Glomerular visceral epithelial cell (primary cell): Measurements from ENCODE around the gene NOTCH1.

ENCODE experiments used
- DNase-seq: peaks from one replicate; pipeline ENCODE4 v3.0.0-alpha.2; 2016; ENCODE audit errors: extremely low spot score

Gene NOTCH1

DNA sequence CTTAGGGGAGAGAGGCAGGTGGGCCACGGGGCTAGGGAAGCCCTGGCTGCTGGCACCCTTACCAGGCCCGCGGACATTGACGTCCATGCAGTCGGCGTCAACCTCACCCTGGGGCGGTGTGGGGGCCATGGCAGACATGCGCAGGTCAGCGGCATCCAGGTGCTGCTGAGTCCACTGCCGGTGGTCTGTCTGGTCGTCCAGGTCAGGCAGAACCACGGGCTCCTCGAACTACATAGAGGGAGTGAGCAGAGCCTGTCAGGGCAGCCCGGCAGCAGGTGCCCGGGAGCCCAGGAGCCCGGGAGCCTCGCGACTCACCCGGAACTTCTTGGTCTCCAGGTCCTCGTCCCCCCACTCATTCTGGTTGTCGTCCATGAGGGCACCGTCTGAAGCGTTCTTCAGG, 44.2 kb downstream of the NOTCH1 start:
- DNase-seq, result no peak

DNA sequence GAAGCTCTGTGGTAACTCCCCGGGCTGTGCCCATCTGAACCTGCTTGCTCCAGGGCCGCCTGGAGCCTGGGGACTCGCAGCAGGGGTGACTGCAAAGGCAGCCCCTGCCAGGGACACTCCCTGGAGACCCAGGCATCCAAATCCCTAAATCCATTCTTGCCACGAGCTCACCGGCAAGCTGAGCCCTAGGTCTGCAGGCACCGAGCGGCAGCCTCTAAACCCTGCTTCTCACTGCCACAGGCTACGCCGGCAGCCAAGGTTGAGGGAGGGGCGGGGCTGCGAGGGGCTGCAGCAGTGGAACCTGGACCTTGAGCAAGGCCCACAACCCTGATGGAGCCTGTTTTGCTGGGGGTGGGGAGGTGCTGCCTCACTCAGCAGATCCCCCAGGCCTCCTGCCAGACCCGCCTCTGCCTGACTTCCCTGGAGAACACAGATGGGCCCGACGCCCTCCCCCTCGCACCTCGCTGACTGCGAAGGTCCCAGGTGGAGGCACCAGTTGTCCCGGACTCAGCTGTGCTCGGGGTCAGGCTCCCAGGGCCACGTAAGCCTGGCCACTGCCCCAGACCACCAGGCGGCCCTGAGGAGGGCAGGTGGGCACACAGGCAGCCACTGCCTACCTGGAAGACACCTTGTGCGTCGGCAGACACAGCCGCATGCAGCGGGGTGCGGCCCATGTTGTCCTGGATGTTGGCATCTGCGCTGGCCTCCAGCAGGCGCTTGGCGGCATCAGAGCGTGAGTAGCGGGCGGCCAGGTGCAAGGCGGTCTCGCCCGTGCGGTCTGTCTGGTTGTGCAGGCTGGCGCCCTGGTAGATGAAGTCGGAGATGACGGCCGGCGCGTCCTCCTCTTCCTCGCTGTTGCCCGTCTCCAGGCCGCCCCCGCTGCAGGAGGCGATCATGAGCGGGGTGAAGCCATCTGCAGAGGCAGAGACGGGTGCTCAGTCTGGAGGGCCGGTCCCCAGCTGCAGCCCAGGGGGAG, 45.6 kb downstream of the NOTCH1 start:
- DNase-seq, result no peak

DNA sequence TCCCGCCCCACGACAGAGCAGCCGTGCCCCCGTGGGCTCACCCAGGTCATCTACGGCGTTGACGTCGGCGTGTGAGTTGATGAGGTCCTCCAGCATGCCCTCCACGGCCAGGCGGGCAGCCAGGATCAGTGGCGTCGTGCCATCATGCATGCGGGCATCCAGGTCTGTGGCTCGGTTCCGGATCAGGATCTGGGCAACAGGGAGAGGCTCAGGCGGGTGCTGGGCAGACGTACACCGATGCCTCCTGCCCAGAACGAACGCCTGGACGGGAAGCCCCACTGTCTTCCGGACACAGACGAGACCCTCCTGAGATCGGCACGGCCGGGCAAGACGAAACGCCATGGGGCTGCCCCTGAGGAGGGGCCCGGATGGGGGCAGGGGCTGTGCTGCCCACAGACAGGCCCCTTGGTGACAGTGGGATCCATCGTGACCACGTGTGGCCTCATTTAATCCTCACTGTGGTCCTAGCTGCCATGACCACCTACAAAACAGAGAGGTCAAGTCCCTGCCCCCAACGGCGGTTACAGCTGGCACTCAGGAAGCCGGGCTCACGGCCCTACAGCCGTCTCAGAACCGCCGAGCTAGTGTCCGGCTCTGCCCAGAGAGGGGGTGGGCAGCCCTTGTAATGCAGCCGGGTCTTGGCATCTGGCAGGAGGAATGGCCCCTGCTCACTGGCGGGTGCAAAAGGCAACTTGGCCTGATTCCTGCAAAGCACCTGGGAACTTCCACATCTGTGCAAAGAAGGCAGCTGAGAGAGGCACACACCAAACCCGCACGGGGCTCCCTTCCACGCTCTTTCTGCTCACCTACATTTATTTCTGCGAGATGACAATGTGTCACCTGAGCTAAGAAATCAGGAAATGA, 46.5 kb downstream of the NOTCH1 start:
- no peak for DNase-seq

GRCh38 chr9:136497916-136498695, 47.7 kb downstream of the NOTCH1 start:
- no peak for DNase-seq

DNA sequence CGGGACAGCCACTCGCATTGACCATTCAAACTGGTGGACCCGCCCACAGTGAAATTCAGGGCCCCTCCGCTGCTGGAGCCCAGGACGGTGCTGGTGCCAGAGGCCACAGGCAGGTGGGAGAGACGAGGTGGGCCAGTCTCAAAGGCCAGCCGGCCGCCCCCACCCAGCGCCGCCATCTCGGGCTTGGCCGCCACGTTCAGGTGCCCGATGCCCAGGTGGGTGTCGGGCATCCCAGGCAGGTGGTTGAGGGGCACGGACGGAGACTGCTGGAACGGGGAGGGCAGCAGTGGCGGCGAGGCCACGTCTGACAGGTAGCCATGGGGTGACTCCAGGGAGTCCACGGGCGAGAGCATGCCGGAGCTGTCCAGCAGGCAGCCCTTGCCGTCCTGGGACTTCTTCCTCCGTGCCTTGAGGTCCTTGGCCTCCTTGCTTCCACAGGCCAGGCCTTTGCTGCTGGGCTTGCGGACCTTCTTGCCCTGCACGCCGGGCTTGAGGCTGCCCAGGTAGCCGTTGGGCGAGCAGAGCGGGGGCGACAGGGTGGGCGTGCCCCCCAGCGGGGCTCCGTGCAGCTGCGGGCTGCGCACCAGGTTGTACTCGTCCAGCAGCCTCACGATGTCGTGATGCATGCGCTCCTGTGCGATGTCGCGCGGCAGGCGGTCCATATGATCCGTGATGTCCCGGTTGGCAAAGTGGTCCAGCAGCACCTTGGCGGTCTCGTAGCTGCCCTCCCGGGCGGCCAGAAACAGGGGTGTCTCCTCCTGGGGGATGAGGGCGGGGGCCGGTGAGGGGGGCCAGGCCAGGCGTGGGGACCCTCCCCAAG, 48.8 kb downstream of the NOTCH1 start:
- DNase-seq, result no peak

DNA sequence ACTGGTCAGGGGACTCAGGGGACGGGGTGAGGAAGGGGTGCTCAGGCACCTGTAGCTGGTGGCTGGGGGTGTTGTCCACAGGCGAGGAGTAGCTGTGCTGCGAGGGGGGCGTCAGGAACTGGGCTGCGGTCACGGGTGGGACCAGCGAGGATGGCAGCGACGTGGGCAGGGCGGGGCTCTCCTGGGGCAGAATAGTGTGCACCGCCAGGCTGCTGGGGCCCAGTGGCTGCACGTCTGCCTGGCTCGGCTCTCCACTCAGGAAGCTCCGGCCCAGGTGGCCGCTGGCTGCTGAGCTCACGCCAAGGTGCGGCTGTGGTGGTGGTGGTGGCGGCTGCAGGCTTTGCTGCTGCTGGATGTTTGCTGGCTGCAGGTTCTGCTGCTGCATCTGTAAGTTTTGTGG, 49.7 kb downstream of the NOTCH1 start:
- DNase-seq, result no peak

DNA sequence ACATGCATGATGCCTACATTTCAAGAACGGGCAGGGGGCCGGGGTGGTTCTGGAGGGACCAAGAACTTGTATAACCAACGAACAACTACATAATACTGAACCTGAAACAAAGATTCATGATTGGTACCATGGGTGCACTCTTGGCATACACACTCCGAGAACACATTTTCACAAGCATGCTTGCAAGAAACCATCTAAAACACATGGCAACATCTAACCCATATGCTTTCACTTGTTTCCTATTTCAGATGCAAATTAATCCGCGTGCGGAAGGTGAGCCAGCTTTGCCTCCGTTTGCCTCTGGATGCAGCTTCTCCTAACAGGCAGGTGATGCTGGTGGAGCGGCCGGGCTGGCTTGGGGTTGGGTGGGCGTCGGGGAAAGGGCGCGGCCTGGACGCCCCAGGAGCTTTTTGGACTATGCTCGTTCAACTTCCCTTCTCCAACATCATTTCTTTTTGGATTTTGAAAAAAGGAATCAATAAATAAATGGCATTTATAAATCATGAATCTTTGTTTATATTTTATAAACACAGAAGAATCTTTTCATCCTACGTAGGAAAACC, 50.5 kb downstream of the NOTCH1 start:
- DNase-seq, result no peak

- DNase-seq, result no peak
These were observed 51.2 kb downstream of the NOTCH1 start for GRCh38 chr9:136494531-136495215.

GRCh38 chr9:136494012-136494411, 51.8 kb downstream of the NOTCH1 start:
- no peak for DNase-seq

GRCh38 chr9:136493567-136493971, 52.3 kb downstream of the NOTCH1 start:
- DNase-seq, result no peak

DNA sequence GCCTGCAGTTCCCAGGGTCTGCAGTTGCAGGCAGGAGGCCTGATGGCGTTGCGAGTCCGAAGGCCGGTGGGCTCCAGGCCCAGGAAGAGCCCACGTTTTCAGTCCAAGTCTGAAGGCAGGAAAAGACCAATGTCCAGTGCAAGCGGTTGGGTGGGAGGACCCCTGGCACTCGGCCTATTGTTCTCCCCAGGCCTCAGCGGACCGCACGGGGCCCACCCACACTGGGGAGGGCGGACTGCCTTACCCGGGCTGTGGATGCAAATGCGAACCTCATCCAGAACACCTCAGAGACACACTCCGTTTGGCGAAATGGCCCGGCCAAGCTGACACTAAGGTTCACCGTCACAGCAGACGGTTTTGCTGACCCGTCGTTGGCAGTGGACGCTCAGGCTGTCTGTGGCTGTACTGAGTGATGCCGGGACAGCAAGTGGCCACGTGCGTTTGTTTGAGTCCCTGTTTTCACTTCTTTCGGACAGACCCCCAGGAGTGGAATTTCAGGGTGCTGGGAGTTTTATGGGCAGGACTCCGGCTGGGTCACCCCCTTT, 52.8 kb downstream of the NOTCH1 start:
- DNase-seq, result no peak

- DNase-seq, result no peak
These were observed 56.1 kb downstream of the NOTCH1 start for GRCh38 chr9:136489731-136490130.

DNA sequence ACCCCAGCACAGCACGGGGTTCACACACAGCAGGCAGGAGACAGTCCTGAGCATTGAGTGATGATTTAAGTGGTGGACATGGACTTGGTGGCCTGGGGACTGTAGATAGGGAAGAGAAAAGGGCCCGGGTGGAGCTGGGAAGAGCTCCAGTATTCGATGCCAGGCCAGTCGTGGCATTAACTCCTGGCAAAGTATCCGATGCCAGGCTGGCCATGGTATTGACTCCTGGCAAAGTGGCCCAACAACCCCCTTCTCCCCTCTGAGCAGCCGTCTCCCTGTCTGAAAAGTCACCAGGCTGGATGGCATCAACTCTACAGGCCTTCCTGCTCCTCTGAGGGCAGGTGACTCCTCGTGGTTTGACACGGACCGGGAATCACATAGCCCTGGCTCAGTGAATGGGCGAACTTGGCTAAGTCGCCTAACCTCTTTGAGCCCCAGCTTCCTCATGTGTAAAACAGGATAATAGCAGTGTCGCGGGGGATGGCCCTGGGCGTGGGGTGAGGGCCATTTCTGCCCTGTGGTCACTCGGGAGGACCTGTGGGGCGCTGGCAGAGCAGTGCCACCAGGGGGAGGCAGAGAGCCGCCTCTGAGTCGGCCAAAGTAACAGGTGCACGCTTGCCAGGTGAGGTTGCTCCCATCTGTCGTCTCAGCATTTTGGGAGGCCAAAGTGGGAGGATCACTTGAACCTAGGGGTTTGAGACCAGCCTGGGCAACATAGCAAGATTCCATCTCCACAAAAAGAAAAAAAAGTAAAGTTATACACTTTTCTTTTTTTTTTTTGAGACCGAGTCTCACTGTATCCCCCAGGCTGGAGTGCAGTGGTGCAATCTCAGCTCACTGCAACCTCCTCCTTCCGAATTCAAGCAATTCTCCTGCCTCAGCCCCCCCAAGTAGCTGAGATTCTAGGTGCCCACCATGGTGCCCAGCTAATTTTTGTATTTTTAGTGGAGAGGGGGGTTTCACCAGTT, 57.3 kb downstream of the NOTCH1 start:
- DNase-seq, result peak; percentile 66

DNA sequence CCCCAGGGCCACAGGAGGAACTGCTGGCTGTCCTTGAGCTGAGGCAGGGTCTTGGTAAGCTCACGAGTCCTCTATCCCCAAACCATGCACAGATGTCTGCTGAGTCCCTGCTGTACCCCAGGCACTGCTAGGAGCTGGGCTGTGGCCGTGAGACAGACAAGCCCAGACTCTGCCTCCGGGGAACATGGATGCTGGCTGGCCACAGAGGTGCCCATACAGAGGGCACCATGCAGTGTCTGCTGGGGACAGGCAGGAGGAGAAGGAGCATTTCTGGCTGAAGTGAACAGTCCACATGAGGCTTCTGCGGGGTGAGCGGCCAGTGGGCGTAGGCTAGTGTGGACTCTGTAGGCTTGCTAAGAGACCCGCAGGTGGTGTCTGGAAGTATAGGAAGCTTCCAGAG, 58.2 kb downstream of the NOTCH1 start:
- DNase-seq, result no peak

- no peak for DNase-seq
These were observed 58.8 kb downstream of the NOTCH1 start for GRCh38 chr9:136486823-136487620.

- no peak for DNase-seq
These were observed 59.7 kb downstream of the NOTCH1 start for GRCh38 chr9:136486131-136486530.
